WTC11 (cell line): ENCODE results near the gene PITPNC1. TPM values are rescaled to one million over a fixed set of nuclear protein-coding genes. Genes with fewer than 3 reads are reported as not detected.

Experiments used
- ATAC-seq: fragments of 200-7000 bp; cut with Tn5 transposase; 2 replicates; pipeline ENCODE4 v1.10.0; 2021; ENCODE audit warnings: mild to moderate bottlenecking, moderate library complexity
- CTCF ChIA-PET: fragments of 300-600 bp; sonication (Branson Sonifier 250); formaldehyde crosslinking; loops from one replicate; lab custom pipeline; 2021; ENCODE audit warnings: antibody characterized with exemption; lab: Charles Lee
- POLR2A ChIA-PET: fragments of 350-600 bp; sonication (Branson Sonifier 250); formaldehyde crosslinking; loops from one replicate; lab custom pipeline; 2021; ENCODE audit warnings: antibody characterized with exemption; lab: Charles Lee
- DNase-seq: peaks from one replicate; pipeline ENCODE4 v3.0.0; 2021; ENCODE audit warnings: low spot score
- H3K27ac Mint-ChIP-seq: 2 replicates; pipeline ENCODE4 v1.8.0; 2021; ENCODE audit warnings: mixed read lengths
- H3K27me3 Mint-ChIP-seq: 2 replicates; pipeline ENCODE4 v1.8.0; 2021; ENCODE audit warnings: low read depth, mild to moderate bottlenecking, moderate library complexity, mixed read lengths
- H3K36me3 Mint-ChIP-seq: 2 replicates; pipeline ENCODE4 v1.8.0; 2021; ENCODE audit warnings: mixed read lengths
- H3K4me1 Mint-ChIP-seq: 2 replicates; pipeline ENCODE4 v1.8.0; 2022; ENCODE audit warnings: mixed read lengths
- H3K4me3 Mint-ChIP-seq: 2 replicates; pipeline ENCODE4 v1.8.0; 2021; ENCODE audit warnings: mild to moderate bottlenecking, moderate library complexity, mixed read lengths
- H3K9me3 Mint-ChIP-seq: 2 replicates; pipeline ENCODE4 v1.8.0; 2021; ENCODE audit warnings: mixed read lengths
- CDX4 ChIP-seq: fragments of 250-450 bp; sonication (Bioruptor Pico); IDR thresholded peaks from 2 replicates; pipeline ENCODE4 v1.9.0; 2021; ENCODE audit warnings: moderate library complexity, mild to moderate bottlenecking, inconsistent platforms, borderline replicate concordance
- KAT7 ChIP-seq: sonication (generic); formaldehyde crosslinking; IDR thresholded peaks from 2 replicates; pipeline ENCODE4 v1.8.1; 2023; ENCODE audit warnings: missing genetic modification reagents, mild to moderate bottlenecking, borderline replicate concordance
- MAX ChIP-seq: sonication (generic); formaldehyde crosslinking; IDR thresholded peaks from 2 replicates; pipeline ENCODE4 v1.8.0; 2022; ENCODE audit warnings: mild to moderate bottlenecking, missing genetic modification reagents
- MLX ChIP-seq: sonication (generic); formaldehyde crosslinking; IDR thresholded peaks from 2 replicates; pipeline ENCODE4 v1.8.1; 2023; ENCODE audit warnings: mild to moderate bottlenecking, missing genetic modification reagents, moderate library complexity
- NR1H2 ChIP-seq: sonication (generic); formaldehyde crosslinking; IDR thresholded peaks from 2 replicates; pipeline ENCODE4 v1.9.0; 2021; ENCODE audit warnings: mild to moderate bottlenecking, moderate library complexity, missing genetic modification reagents
- NR2C2 ChIP-seq: sonication (generic); formaldehyde crosslinking; IDR thresholded peaks from 2 replicates; pipeline ENCODE4 v1.8.0; 2022; ENCODE audit warnings: mild to moderate bottlenecking, missing genetic modification reagents
- NR3C1 ChIP-seq: sonication (generic); formaldehyde crosslinking; conservative IDR thresholded peaks from 2 replicates; pipeline ENCODE4 v1.8.1; 2023; ENCODE audit warnings: low read depth, mild to moderate bottlenecking, missing genetic modification reagents
- RELA ChIP-seq: sonication (generic); formaldehyde crosslinking; IDR thresholded peaks from 2 replicates; pipeline ENCODE4 v1.8.1; 2022; ENCODE audit warnings: missing genetic modification reagents, mild to moderate bottlenecking, borderline replicate concordance
- STAT6 ChIP-seq: sonication (generic); formaldehyde crosslinking; conservative IDR thresholded peaks from 2 replicates; pipeline ENCODE4 v1.8.1; 2023; ENCODE audit warnings: mild to moderate bottlenecking, low read depth, missing genetic modification reagents, moderate library complexity
- TCF7 ChIP-seq: sonication (generic); formaldehyde crosslinking; IDR thresholded peaks from 2 replicates; pipeline ENCODE4 v1.8.0; 2022; ENCODE audit warnings: mild to moderate bottlenecking, low read depth, missing genetic modification reagents, moderate library complexity
- USF1 ChIP-seq: sonication (generic); formaldehyde crosslinking; IDR thresholded peaks from 2 replicates; pipeline ENCODE4 v1.8.0; 2022; ENCODE audit warnings: mild to moderate bottlenecking, missing genetic modification reagents
- ZNF416 ChIP-seq: fragments of 250-450 bp; sonication (Bioruptor Pico); IDR thresholded peaks from 2 replicates; pipeline ENCODE4 v1.9.0; 2021; ENCODE audit warnings: mild to moderate bottlenecking, inconsistent platforms
- ZNF425 ChIP-seq: fragments of 250-450 bp; sonication (Bioruptor Pico); conservative IDR thresholded peaks from 2 replicates; pipeline ENCODE4 v1.9.0; 2021; ENCODE audit warnings: mild to moderate bottlenecking
- ZNF532 ChIP-seq: fragments of 250-450 bp; sonication (Bioruptor Pico); IDR thresholded peaks from 2 replicates; pipeline ENCODE4 v1.9.0; 2021; ENCODE audit warnings: mild to moderate bottlenecking, borderline replicate concordance
- total RNA-seq: library from RNA; stranded (reverse); gene quantifications from 3 replicates; pipeline ENCODE4 v1.2.3, GENCODE V29; 2021

The PITPNC1 gene
- total RNA-seq, 1 experiment from 2014 or later, result 39.8 TPM

GRCh38 chr17:67636834-67637520, 259.9 kb downstream of the PITPNC1 start (continued):
- TF ChIP-seq KAT7, result no peak
- TF ChIP-seq, all 79 proteins: peak for 0

- ChIA-PET CTCF (interaction anchor here (1.6 kb wide), 1 partner anchor 9 kb away, joined by 7 read pairs; no protein-coding TSS in a partner anchor), POLR2A (interaction anchor here (0.7 kb wide), 1 partner anchor 10 kb away, joined by 3 read pairs; no protein-coding TSS in a partner anchor)
- no peak overlapping the region for H3K4me3 Mint-ChIP-seq
- DNase-seq, result no peak
- H3K27me3 Mint-ChIP-seq, result no peaks in the 10 kb centered on the region
- H3K9me3 Mint-ChIP-seq, result no peaks in the 10 kb centered on the region
- H3K4me1 Mint-ChIP-seq, result peaks cover 9% of the 10 kb centered on the region; the same call in 1 of the 2 replicates
- ATAC-seq, result no peak
- H3K27ac Mint-ChIP-seq, result no peak overlapping the region
- H3K36me3 Mint-ChIP-seq, result peaks cover 6% of the 10 kb centered on the region; the same call in 1 of the 2 replicates
- TF ChIP-seq MLX (CRISPR knock-in tag) (no peak), NR3C1 (no peak), STAT6 (no peak), ZNF425 (CRISPR knock-in tag) (no peak), ZNF532 (no peak)
These were observed 261.0 kb downstream of the PITPNC1 start for GRCh38 chr17:67637901-67638641.

- ATAC-seq, result no peak
- Mint-ChIP-seq H3K27me3 (no peaks in the 10 kb centered on the region), H3K9me3 (no peaks in the 10 kb centered on the region), H3K27ac (peak overlapping the region; percentile 29; the same call in 1 of the 2 replicates), H3K4me1 (peaks cover 9% of the 10 kb centered on the region; the same call in 1 of the 2 replicates), H3K36me3 (peaks cover 3% of the 10 kb centered on the region; the same call in 1 of the 2 replicates), H3K4me3 (no peak overlapping the region)
- POLR2A ChIA-PET, result no interaction called here
- no peak for DNase-seq
- TF ChIP-seq NR1H2, result no peak
- no peak for TF ChIP-seq NR2C2 (CRISPR knock-in tag)
- TF ChIP-seq CDX4 (CRISPR knock-in tag), result no peak
- no peak for TF ChIP-seq MAX (CRISPR knock-in tag)
- no peak for TF ChIP-seq TCF7 (CRISPR knock-in tag)
- no peak for TF ChIP-seq ZNF416 (CRISPR knock-in tag)
- TF ChIP-seq RELA (CRISPR knock-in tag), result no peak
- no peak for TF ChIP-seq USF1
- CTCF ChIA-PET, result no interaction called here
These were observed 261.8 kb downstream of the PITPNC1 start for GRCh38 chr17:67638871-67639270.
